SK-N-SH (cell line): Measurements from ENCODE around the gene TCL1B. TPM values are rescaled to one million over a fixed set of nuclear protein-coding genes. Genes with fewer than 3 reads are reported as not detected.

ENCODE experiments used
- CTCF ChIA-PET: fragments of 300-600, 350-600 bp; formaldehyde crosslinking; extraction: SDS; loops from one replicate; lab custom pipeline; 2021; lab: Yijun Ruan, JAX
- POLR2A ChIA-PET: fragments of 350-600 bp; sonication (Branson Sonifier 250); formaldehyde crosslinking; extraction: SDS; loops from one replicate; lab custom pipeline; 2020; ENCODE audit warnings: antibody characterized with exemption, inconsistent platforms; lab: Yijun Ruan, JAX
- DNase-seq: peaks from one replicate; pipeline ENCODE4 v3.0.0; 2012
- H2AFZ ChIP-seq: fragments of 200-600 bp; sonication (generic); 2 replicates; pipeline ENCODE4 v1.8.1; 2016; ENCODE audit warnings: antibody characterized with exemption, mild to moderate bottlenecking, low read depth
- H3F3A ChIP-seq: fragments of 200-600 bp; sonication (generic); replicated peaks from 2 replicates; pipeline ENCODE3; 2016; ENCODE audit warnings: antibody characterized with exemption, mild to moderate bottlenecking; ENCODE audit not compliant: insufficient read depth
- H3K27ac ChIP-seq, 2 experiments: fragments of 200-500 bp in 1 of 2; fragments of 200-600 bp in 1 of 2; sonication (Bioruptor generic) in 1 of 2; sonication (generic), shearing (Covaris generic) in 1 of 2; 2 replicates each; pipeline versions ENCODE4 v1.5.1 to v1.6.1; 2014 to 2016; ENCODE audit warnings: low read depth in 2 of 2, inconsistent platforms in 1 of 2, low read length in 1 of 2, mild to moderate bottlenecking in 1 of 2, mixed read lengths in 1 of 2
- H3K27me3 ChIP-seq: fragments of 200-600 bp; sonication (generic), shearing (Covaris generic); 2 replicates; pipeline ENCODE4 v1.6.1; 2016; ENCODE audit warnings: mixed run types; ENCODE audit not compliant: insufficient read depth
- H3K36me3 ChIP-seq, 2 experiments: fragments of 200-500 bp in 1 of 2; fragments of 200-600 bp in 1 of 2; sonication (Bioruptor generic) in 1 of 2; sonication (generic) in 1 of 2; replicated peaks in 1 of 2; 2 replicates each; pipeline versions ENCODE3 to v1.5.1; 2014 to 2016; ENCODE audit warnings: low read length in 1 of 2, mild to moderate bottlenecking in 1 of 2; ENCODE audit not compliant: insufficient read depth in 2 of 2, control insufficient read depth in 1 of 2
- H3K4me1 ChIP-seq, 2 experiments: fragments of 200-500 bp in 1 of 2; fragments of 200-600 bp in 1 of 2; sonication (Bioruptor generic) in 1 of 2; sonication (generic), shearing (Covaris generic) in 1 of 2; 2 replicates each; pipeline versions ENCODE4 v1.5.1 to v1.6.1; 2014 to 2016; ENCODE audit warnings: low read depth in 1 of 2, low read length in 1 of 2, mixed run types in 1 of 2; ENCODE audit not compliant: insufficient read depth in 2 of 2, control insufficient read depth in 1 of 2
- H3K4me2 ChIP-seq: fragments of 200-600 bp; sonication (generic), shearing (Covaris generic); 2 replicates; pipeline ENCODE4 v1.6.1; 2017; ENCODE audit warnings: mixed run types
- H3K4me3 ChIP-seq, 2 experiments: fragments of 200-500 bp in 1 of 2; fragments of 200-600 bp in 1 of 2; sonication (Bioruptor generic) in 1 of 2; sonication (generic), shearing (Covaris generic) in 1 of 2; 2 replicates each; pipeline versions ENCODE4 v1.5.1 to v1.8.1; 2014 to 2016; ENCODE audit warnings: low read depth in 2 of 2, inconsistent platforms in 1 of 2, low read length in 1 of 2, mild to moderate bottlenecking in 1 of 2, mixed read lengths in 1 of 2, moderate library complexity in 1 of 2
- H3K79me2 ChIP-seq: fragments of 200-600 bp; sonication (generic); 2 replicates; pipeline ENCODE4 v1.8.1; 2017; ENCODE audit warnings: mild to moderate bottlenecking; ENCODE audit not compliant: insufficient read depth
- H3K9ac ChIP-seq: fragments of 200-600 bp; sonication (generic); 2 replicates; pipeline ENCODE4 v1.6.1; 2017; ENCODE audit warnings: mixed run types
- H3K9me2 ChIP-seq: fragments of 200-600 bp; sonication (generic); 2 replicates; pipeline ENCODE4 v1.6.1; 2017; ENCODE audit warnings: mixed run types
- H3K9me3 ChIP-seq: fragments of 200-600 bp; sonication (generic); 2 replicates; pipeline ENCODE4 v1.6.1; 2017; ENCODE audit warnings: mixed run types, mild to moderate bottlenecking, moderate library complexity
- H4K20me1 ChIP-seq: fragments of 200-600 bp; sonication (generic); 2 replicates; pipeline ENCODE4 v1.6.1; 2017; ENCODE audit warnings: mild to moderate bottlenecking, mixed run types; ENCODE audit not compliant: insufficient read depth
- ELF1 ChIP-seq: IDR thresholded peaks from 2 replicates; pipeline ENCODE4 v1.4.0; 2012
- EP300 ChIP-seq, 2 experiments: IDR thresholded peaks; 2 replicates each; pipeline versions ENCODE4 v1.4.0 to v1.6.1; 2012; ENCODE audit warnings: borderline replicate concordance in 1 of 2, low read depth in 1 of 2, low read length in 1 of 2
- EZH2phosphoT487 ChIP-seq: fragments of 200-600 bp; sonication (generic); IDR thresholded peaks from 2 replicates; pipeline ENCODE4 v1.6.1; 2017; ENCODE audit warnings: low read depth, mixed run types, mild to moderate bottlenecking, antibody characterized with exemption, moderate library complexity, borderline replicate concordance
- FOSL2 ChIP-seq: IDR thresholded peaks from 2 replicates; pipeline ENCODE4 v1.4.0; 2012; ENCODE audit warnings: low read depth, mild to moderate bottlenecking, moderate library complexity, borderline replicate concordance
- FOXM1 ChIP-seq: IDR thresholded peaks from 2 replicates; pipeline ENCODE4 v1.4.0; 2012; ENCODE audit warnings: low read depth, mild to moderate bottlenecking
- MAX ChIP-seq: IDR thresholded peaks from 2 replicates; pipeline ENCODE4 v1.4.0; 2012; ENCODE audit warnings: low read depth
- MEF2A ChIP-seq: IDR thresholded peaks from 2 replicates; pipeline ENCODE4 v1.4.0; 2012; ENCODE audit warnings: low read depth, borderline replicate concordance
- MXI1 ChIP-seq: IDR thresholded peaks from 2 replicates; pipeline ENCODE4 v1.6.1; 2012; ENCODE audit warnings: mild to moderate bottlenecking, low read depth, low read length, improper control_type of control experiment
- NFIC ChIP-seq: IDR thresholded peaks from 2 replicates; pipeline ENCODE4 v1.4.0; 2012; ENCODE audit warnings: borderline replicate concordance
- NRF1 ChIP-seq: IDR thresholded peaks from 2 replicates; pipeline ENCODE4 v1.6.1; 2012; ENCODE audit warnings: low read depth, mild to moderate bottlenecking, low read length
- PBX3 ChIP-seq: IDR thresholded peaks from 2 replicates; pipeline ENCODE4; 2012
- POLR2AphosphoS5 ChIP-seq: IDR thresholded peaks from 2 replicates; pipeline ENCODE4 v1.6.1; 2012; ENCODE audit warnings: low read depth, low read length
- REST ChIP-seq: IDR thresholded peaks from 2 replicates; pipeline ENCODE4 v1.6.1; 2012; ENCODE audit warnings: mild to moderate bottlenecking, low read depth, low read length, moderate library complexity
- TCF12 ChIP-seq: IDR thresholded peaks from 2 replicates; pipeline ENCODE4 v1.4.0; 2012
- USF1 ChIP-seq: IDR thresholded peaks from 2 replicates; pipeline ENCODE4 v1.4.0; 2012; ENCODE audit warnings: low read depth, borderline replicate concordance
- YY1 ChIP-seq: IDR thresholded peaks from 2 replicates; pipeline ENCODE4 v1.4.0; 2012; ENCODE audit warnings: low read depth, mild to moderate bottlenecking
- WGBS: methylation state at CpG from one replicate; pipeline ENCODE4 v1.1.6; 2017; ENCODE audit warnings: low lambda C conversion rate; 5-methylcytosine and 5-hydroxymethylcytosine counted together
- polyA plus RNA-seq, 3 experiments: library from polyadenylated mRNA; depleted of rRNA; stranded (reverse); fragments of >200 nt; gene quantifications; 2 replicates each; pipeline ENCODE4 v1.2.3, GENCODE V29; 2012

The TCL1B gene
- polyA plus RNA-seq, 1 of the 3 experiments (the other 2 are of a cell fraction), result not detected

GRCh38 chr14:95666450-95666849 lies 19.8 kb upstream of the TCL1B start:
- WGBS, result 36% methylated on average over 3 of the region's 5 CpGs
- Histone ChIP-seq H3K9me2 (no peaks in the 10 kb centered on the region), H3K27me3 (no peaks in the 10 kb centered on the region), H3K79me2 (no peaks in the 10 kb centered on the region), H4K20me1 (no peaks in the 10 kb centered on the region), H2AFZ (no peak overlapping the region), H3K4me1 (peaks cover 0 to 8% of the 10 kb centered on the region in 2 experiments; a peak in 2 of 4 replicates), H3K27ac (no peak overlapping the region), H3K9me3 (no peaks in the 10 kb centered on the region), H3K9ac (no peak overlapping the region), H3F3A (no peaks in the 10 kb centered on the region), H3K4me3 (no peak overlapping the region), H3K4me2 (no peak overlapping the region), H3K36me3 (no peaks in the 10 kb centered on the region)
- ChIA-PET POLR2A (no interaction called here), CTCF (interaction anchor here (1.0 to 2.0 kb wide), 2 partner anchors 9 to 108 kb away, joined by 4 to 8 read pairs; no protein-coding TSS in a partner anchor)
- TF ChIP-seq REST (no peak), POLR2AphosphoS5 (no peak), EZH2phosphoT487 (no peak), MXI1 (no peak), YY1 (no peak), EP300 (IDR thresholded peaks at IDR 0.05; ENCODE audit: borderline replicate concordance in 1 of 2, low read depth in 1 of 2, low read length in 1 of 2) (no peak), FOSL2 (no peak), NFIC (no peak), NRF1 (no peak), FOXM1 (no peak), PBX3 (no peak), USF1 (no peak), TCF12 (no peak), ELF1 (no peak), MAX (no peak), MEF2A (no peak)
- TF ChIP-seq, all 33 proteins: peak for 0
- no peak for DNase-seq
